Jurkat, Clone E6-1 (cell line): ENCODE data around the gene PRPF8. TPM values are rescaled to one million over a fixed set of nuclear protein-coding genes. Genes with fewer than 3 reads are reported as not detected.
"Not testable (repeated sequence)": the region's sequence is repeated elsewhere in the genome, so short reads cannot be mapped to it uniquely, and the experiment has no call there.

Source experiments
- DNase-seq: peaks from one replicate; pipeline ENCODE4 v3.0.0-alpha.2; 2011; ENCODE audit warnings: low read depth, low spot score
- H3K4me3 ChIP-seq: 2 replicates; pipeline ENCODE4 v1.5.1; 2011; ENCODE audit warnings: mild to moderate bottlenecking, low read length, control low read depth, moderate library complexity
- polyA plus RNA-seq: library from polyadenylated mRNA; unstranded; fragments of >200 nt; gene quantifications from one replicate; pipeline ENCODE4 v1.2.1, GENCODE V29; 2012; ENCODE audit warnings: missing spikeins; ENCODE audit not compliant: insufficient read length, insufficient read depth

Gene PRPF8
- 317 TPM for polyA plus RNA-seq

DNA sequence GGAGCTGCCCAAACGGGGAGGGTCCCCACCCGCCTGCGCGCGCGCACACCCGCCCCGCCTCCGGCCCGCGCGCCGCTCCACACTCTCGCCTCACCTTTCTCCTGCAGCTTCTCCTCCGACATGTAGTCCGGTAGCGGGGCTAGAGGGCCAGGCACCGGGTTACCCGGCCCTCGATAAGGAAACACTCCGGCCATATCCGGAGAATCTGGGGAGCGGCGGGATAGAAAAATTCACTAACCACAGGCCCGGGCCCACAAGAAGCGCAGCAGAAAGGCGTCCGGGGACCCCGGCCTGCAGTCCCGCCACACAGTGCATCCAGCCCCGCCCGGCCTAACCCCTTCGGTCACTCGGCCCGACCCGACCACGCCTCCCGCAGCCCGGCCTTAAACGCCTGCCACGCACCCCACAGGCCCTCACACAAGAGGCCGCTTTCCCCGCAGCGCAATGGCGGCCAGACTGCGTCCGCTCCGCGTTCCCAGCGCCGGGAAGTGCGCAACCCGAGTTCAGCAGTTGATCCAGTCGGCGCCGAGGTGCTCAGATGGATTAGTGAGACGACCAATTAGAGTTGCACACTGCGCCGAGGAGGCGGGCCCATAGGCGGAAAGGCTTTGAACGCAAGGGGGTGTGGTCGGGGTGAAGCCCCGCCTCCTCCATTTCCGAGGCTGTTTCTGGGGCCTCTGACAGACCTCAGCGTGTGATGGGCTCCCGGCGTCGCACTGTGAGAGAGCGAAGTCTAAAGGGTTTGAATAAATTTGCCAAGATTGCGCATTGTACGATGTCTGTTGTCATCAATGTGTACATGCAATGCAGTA, at the start of gene PRPF8:
Gene PRPF8, minus strand, starts transcription at position 490 of the 812 bp plus-strand sequence. Its CDS starts 296 bp downstream, at position 194.
- peak within 1 kb of the TSS; percentile 82 for H3K4me3 ChIP-seq
- peak; percentile 97 for DNase-seq

DNA sequence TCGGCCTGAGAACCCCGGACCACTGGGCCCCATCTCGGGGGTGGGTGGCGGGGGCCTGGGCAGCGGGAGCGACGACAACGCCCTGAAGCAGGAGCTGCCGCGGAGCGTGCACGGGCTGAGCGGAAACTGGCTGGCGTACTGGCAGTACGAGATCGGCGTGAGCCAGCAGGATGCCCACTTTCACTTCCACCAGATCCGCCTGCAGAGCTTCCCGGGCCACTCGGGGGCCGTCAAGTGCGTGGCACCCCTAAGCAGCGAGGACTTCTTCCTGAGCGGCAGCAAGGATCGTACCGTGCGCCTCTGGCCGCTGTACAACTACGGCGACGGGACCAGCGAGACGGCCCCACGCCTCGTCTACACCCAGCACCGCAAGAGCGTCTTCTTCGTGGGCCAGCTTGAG, 49.1 kb upstream of the PRPF8 start:
- DNase-seq, result no peak
- H3K4me3 ChIP-seq, result no peak overlapping the region

DNA sequence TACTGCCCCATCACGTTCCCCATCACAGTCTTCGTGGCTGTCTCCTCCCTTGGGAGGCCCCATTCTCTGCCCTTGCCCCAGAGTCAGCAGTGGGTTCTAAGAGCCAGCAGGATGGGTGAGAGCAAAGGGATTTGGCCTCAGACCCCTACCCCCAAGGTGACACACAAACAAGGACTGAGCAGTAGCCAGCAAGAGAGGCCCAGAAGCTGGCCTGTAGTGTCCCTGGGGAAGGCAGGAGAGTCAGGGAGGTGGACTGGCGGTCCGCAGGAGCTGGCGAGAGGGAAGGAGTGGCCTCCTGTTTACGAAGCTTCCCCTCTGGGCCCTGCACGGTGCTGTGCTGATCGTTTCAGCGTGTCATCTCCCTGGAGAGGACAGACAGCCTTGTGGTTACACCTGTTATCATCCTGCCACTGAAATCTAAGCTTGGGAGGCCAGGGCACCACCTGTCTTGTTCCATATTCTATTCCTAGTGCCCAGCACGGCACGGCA, 48.2 kb upstream of the PRPF8 start:
- no peak for DNase-seq
- H3K4me3 ChIP-seq, result no peak overlapping the region

DNA sequence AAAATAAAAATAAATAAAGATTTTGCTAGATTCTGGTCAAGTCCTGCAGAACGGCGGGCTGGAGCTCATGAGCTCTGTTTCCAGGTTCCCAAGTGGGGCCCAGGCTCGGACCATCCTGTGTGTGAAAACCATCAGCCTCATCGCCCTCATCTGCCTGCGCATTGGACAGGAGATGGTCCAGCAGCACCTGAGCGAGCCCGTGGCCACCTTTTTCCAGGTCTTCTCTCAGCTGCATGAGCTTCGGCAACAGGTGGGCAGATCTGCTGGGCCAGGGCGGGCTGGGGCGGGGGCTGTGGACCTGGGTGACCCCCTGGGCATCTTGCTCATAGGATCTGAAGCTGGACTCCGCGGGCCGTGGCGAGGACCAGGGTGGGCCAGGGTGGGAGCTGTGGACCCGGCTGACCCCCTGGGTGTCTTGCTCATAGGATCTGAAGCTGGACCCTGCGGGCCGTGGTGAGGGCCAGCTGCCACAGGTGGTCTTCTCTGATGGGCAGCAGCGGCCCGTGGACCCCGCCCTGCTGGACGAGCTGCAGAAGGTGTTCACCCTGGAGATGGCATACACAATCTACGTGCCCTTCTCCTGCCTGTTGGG, 47.7 kb upstream of the PRPF8 start:
- no peak overlapping the region for H3K4me3 ChIP-seq
- no peak for DNase-seq

DNA sequence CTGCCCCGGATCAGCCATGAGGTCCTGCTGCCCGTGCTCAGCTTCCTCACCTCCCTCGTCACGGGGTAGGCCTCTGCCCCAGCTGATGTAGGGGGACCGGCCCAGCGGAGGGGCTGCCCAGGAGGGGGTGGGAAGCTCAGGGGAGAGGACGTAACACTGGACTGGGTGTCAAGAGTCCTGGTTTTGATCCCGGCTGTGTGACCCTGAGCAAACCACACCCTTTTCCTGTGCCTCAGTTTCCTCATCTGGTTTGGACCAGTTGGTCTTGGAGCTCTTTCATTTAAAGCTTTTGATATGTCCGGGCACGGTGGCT, 46.5 kb upstream of the PRPF8 start:
- H3K4me3 ChIP-seq, result no peak overlapping the region
- DNase-seq, result no peak

DNA sequence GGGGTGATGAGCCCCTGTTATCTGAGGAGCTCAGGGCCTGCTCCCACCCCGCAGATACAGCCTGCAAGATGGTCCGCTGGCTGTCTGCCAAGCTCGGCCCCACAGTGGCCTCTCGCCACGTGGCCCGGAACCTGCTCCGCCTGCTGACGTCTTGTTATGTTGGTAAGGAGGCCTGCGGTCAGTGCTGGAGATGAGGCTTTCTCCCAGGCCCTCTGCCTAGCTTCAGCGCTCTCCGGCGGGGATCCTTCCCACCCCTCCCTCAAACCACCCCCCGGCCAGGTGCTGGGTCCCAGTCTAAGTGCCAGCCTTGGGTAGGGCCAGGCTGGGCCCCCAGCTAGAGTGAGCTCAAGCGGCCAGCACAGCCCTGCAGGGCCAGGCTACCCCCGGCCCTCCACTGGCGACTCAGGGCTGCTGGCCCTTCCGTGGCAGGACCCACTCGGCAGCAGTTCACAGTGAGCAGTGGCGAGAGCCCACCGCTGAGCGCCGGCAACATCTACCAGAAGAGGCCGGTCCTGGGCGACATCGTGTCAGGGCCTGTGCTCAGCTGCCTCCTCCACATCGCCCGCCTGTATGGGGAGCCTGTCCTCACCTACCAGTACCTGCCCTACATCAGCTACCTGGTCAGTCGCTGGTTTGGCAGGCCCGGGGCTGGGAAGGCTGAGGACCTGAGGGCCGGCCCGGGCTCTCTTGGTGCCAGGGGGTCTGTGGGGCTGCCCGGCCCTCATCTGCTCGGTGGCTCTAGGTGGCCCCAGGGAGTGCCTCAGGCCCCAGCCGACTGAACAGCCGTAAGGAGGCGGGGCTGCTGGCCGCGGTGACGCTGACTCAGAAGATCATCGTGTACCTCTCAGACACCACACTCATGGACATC, 45.9 kb upstream of the PRPF8 start:
- DNase-seq, result no peak
- no peak overlapping the region for H3K4me3 ChIP-seq

DNA sequence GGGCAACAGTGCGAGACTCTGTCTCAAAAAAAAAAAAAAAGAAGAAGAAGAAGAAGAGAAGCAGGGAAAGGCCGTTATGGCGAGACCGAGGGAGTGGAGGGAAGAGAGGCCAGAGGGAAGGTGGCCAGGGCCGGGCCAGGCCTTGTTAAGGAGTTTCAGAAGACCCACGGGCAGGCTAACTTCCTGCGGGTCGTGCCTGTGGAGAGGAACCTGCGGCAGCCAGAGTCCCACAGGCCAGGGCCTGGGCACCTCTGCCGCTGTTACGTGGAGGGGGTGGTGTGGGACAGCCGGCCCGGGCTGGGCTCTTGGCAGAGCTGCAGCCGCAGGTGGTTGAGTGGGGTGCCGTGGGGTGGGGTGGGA, 45.3 kb upstream of the PRPF8 start:
- H3K4me3 ChIP-seq, result no peak overlapping the region

DNA sequence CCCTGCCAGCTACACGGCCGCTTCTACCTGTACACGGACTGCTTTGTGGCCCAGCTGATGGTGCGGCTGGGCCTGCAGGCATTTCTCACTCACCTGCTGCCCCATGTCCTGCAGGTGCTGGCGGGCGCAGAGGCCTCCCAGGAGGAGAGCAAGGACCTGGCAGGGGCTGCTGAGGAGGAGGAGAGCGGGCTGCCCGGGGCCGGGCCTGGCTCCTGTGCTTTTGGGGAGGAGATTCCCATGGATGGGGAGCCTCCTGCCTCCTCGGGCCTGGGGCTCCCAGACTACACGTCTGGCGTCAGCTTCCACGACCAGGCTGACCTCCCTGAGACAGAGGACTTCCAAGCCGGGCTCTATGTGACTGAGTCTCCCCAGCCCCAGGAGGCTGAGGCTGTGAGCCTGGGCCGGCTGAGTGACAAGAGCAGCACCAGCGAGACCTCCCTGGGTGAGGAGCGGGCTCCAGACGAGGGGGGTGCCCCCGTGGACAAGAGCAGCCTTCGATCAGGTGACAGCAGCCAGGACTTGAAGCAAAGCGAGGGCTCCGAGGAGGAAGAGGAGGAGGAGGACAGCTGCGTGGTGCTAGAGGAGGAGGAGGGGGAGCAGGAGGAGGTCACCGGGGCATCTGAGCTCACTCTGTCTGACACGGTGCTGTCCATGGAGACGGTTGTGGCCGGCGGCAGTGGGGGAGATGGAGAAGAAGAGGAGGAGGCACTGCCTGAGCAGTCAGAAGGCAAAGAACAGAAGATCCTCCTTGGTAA, 43.4 kb upstream of the PRPF8 start:
- no peak for DNase-seq
- H3K4me3 ChIP-seq, result no peak overlapping the region

More for the DNA sequence above, 45.3 kb upstream of the PRPF8 start:
- DNase-seq, result no peak

DNA sequence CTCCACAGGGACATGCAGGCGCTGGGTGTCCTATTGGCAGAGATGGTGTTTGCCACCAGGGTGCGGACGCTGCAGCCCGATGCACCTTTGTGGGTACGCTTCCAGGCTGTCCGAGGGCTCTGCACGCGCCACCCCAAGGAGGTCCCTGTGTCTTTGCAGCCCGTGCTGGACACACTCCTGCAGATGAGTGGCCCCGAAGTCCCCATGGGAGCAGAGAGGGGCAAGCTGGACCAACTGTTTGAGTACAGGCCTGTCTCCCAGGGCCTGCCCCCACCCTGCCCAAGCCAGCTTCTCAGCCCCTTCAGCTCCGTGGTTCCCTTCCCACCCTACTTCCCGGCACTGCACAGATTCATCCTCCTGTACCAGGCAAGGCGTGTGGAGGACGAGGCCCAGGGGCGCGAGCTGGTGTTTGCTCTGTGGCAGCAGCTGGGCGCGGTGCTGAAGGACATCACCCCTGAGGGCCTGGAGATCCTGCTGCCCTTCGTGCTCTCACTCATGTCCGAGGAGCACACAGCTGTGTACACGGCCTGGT, 42.7 kb upstream of the PRPF8 start:
- DNase-seq, result no peak

DNA sequence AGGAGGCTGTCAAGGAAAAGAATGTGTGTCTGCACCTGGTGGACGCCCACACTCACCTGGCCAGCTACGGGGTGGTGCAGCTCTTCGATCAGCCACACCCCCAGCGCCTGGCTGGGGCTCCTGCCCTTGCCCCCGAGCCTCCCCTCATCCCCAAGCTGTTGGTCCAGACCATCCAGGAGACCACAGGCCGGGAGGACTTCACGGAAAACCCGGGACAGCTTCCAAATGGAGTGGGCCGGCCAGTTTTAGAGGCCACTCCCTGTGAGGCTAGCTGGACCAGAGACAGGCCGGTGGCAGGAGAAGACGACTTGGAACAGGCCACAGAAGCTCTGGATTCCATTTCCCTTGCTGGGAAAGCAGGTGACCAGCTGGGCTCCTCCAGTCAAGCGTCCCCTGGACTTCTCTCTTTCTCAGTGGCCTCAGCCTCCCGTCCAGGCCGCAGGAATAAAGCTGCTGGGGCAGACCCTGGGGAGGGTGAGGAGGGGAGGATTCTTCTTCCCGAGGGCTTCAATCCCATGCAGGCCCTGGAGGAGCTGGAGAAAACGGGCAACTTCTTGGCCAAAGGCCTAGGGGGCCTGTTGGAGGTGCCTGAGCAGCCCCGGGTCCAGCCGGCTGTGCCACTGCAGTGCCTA, 42.1 kb upstream of the PRPF8 start:
- no peak overlapping the region for H3K4me3 ChIP-seq
- DNase-seq, result no peak

More for the DNA sequence above, 42.7 kb upstream of the PRPF8 start:
- H3K4me3 ChIP-seq, result no peak overlapping the region

DNA sequence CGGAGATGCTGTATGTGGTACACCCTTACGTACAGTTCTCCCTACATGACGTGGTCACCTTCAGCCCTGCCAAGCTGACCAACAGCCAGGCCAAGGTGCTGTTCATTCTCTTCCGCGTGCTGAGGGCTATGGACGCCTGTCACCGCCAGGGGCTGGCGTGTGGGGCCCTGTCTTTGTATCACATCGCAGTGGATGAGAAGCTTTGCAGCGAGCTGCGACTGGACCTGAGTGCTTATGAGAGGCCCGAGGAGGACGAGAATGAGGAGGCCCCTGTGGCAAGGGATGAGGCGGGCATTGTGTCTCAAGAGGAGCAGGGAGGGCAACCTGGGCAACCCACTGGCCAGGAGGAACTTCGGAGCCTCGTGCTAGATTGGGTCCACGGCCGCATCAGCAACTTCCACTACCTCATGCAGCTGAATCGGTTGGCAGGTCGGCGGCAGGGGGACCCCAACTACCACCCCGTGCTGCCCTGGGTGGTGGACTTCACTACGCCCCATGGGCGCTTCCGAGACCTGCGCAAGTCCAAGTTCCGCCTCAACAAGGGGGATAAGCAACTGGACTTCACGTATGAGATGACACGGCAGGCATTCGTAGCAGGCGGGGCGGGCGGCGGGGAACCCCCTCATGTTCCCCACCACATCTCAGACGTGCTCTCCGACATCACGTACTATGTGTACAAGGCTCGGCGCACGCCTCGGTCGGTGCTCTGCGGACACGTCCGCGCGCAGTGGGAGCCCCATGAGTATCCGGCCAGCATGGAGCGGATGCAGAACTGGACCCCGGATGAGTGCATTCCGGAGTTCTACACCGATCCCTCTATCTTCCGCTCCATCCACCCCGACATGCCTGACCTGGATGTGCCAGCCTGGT, 41.2 kb upstream of the PRPF8 start:
- DNase-seq, result no peak
- no peak overlapping the region for H3K4me3 ChIP-seq

DNA sequence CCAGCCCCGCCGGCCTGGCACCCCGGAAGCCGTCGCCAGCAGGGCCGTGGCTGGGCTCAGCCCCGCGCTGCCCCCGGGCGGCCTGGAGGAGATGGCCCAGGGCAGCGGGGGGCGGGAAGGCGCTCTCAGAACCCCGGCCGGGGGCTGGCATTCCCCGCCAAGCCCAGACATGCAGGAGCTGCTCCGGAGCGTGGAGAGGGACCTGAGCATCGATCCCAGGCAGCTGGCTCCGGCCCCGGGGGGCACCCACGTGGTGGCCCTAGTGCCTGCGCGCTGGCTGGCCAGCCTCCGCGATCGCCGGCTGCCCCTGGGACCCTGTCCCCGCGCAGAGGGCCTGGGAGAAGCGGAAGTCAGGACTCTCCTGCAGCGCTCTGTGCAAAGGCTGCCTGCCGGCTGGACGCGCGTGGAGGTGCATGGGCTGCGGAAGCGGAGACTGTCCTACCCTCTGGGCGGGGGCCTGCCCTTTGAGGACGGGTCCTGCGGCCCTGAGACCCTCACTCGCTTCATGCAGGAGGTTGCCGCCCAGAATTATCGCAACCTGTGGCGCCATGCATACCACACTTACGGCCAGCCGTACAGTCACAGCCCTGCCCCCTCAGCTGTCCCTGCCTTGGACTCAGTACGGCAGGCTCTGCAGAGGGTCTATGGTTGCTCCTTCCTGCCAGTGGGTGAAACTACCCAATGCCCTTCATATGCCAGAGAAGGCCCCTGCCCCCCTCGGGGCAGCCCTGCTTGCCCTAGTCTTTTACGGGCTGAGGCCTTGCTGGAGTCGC, 40.4 kb upstream of the PRPF8 start:
- no peak for DNase-seq
- H3K4me3 ChIP-seq, result peak overlapping the region; percentile 58

DNA sequence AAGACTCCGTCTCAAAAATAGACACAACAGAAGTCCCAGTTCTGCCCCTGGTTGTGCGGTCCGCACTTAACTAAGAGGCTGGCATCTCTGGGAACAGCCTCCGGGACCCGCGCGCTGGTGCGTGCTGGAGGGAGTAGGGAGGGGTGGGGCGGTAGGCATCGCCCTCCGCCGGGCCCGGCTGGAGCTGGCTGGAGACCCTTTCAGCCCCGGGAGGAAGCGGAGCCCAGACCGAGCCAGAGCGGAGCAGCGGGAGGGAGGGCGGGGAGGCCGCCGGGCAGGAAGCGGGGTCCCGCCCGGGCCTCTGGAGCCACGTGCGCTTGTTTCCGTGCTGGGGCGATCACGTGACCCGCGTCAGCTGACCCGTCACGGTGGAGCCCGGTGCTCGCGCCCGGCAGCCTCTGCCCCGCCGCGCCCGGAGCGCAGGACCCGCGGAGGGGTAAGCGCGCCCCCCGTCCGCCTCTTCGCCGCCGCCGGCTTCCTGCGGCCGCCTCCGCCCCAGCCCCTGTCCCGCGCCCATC, 39.7 kb upstream of the PRPF8 start, which contains the start of gene WDR81:
Gene WDR81, plus strand, starts transcription at position 354 of the 518 bp plus-strand sequence. CDS start 256 bp downstream, outside the sequence.
- peak within 1 kb of the TSS; percentile 58 for H3K4me3 ChIP-seq
- DNase-seq, result peak; percentile 78

DNA sequence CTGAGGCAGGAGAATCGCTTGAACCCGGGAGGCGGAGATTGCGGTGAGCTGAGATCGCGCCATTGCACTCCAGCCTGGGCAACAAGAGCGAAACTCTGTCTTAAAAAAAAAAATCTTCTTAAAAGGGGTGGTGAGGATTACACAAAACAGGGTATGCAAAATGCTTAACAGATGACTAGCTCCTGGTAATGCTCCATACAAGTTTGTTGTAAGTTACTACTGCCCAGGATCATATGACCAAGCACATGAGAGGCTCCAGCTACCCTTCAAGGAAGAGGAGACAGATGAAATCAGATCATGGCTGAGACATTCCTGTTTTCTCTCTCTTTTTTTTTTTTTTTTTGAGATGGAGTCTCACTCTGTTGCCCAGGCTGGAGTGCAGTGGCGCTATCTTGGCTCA, 37.4 kb upstream of the PRPF8 start:
- not testable (repeated sequence) for H3K4me3 ChIP-seq, DNase-seq

DNA sequence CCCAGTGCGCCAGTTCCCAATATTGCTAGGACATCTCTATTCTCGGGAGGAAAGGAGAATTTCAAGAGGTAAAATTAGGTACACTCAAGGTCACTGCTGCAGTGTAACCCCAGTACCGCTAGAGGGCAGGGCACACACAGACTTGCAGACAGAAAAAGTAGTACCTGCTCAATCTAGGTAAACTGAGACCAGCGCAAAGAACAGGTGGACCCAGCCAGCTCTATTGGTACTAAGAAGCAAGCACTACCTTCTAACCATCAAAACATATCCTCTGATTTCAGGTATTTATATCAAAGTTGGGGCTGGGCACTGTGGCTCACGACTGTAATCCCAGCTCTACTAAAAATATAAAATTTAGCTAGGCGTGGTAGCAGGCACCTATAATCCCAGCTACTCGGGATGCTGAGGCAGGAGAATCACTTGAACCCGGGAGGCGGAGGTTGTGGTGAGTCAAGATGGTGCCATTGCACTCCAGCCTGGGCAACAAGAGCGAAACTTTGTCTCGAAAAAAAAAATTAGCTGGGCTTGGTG, 36.3 kb upstream of the PRPF8 start:
- peak; percentile 77 for DNase-seq

More for the DNA sequence above, 36.3 kb upstream of the PRPF8 start:
- H3K4me3 ChIP-seq, result peak overlapping the region; percentile 23
